ENCODE results near the gene NPIPA5.
"Not testable (repeated sequence)": the region's sequence is repeated elsewhere in the genome, so short reads cannot be mapped to it uniquely, and the experiment has no call there.

Gene NPIPA5

GRCh38 chr16:15378194-15378593 lies at the start of gene NPIPA5:
Gene NPIPA5 (minus strand): TSS chr16:15378294. CDS start chr16:15378294, 0 bp downstream.
- H3K4me3 ChIP-seq (ENCODE audit: low read depth, low read length); DNase-seq (ENCODE audit: low read depth): not testable (repeated sequence)

GRCh38 chr16:15427648-15428239 lies 49.6 kb upstream of the NPIPA5 start:
- no peak overlapping the region for H3K4me3 ChIP-seq (ENCODE audit: low read depth, low read length)
- peak; percentile 51 for DNase-seq (ENCODE audit: low read depth)

- H3K4me3 ChIP-seq (ENCODE audit: low read depth, low read length) = no peak overlapping the region
Measured at GRCh38 chr16:15426796-15427195, 48.7 kb upstream of the NPIPA5 start.

GRCh38 chr16:15425861-15426260 lies 47.8 kb upstream of the NPIPA5 start:
- no peak overlapping the region for H3K4me3 ChIP-seq (ENCODE audit: low read depth, low read length)
- no peak for DNase-seq (ENCODE audit: low read depth)

More at GRCh38 chr16:15426796-15427195, 48.7 kb upstream of the NPIPA5 start:
- DNase-seq (ENCODE audit: low read depth) = no peak

- DNase-seq (ENCODE audit: low read depth) = no peak
- no peak overlapping the region for H3K4me3 ChIP-seq (ENCODE audit: low read depth, low read length)
Measured at GRCh38 chr16:15422222-15422621, 44.1 kb upstream of the NPIPA5 start.

- not testable (repeated sequence) for H3K4me3 ChIP-seq (ENCODE audit: low read depth, low read length); DNase-seq (ENCODE audit: low read depth)
Measured at GRCh38 chr16:15421696-15422095, 43.6 kb upstream of the NPIPA5 start.

- DNase-seq (ENCODE audit: low read depth) = no peak
- H3K4me3 ChIP-seq (ENCODE audit: low read depth, low read length) = no peak overlapping the region
Measured at GRCh38 chr16:15418206-15418605, 40.1 kb upstream of the NPIPA5 start.

GRCh38 chr16:15417197-15417596 lies 39.1 kb upstream of the NPIPA5 start:
- H3K4me3 ChIP-seq (ENCODE audit: low read depth, low read length) = no peak overlapping the region
- no peak for DNase-seq (ENCODE audit: low read depth)

- no peak for DNase-seq (ENCODE audit: low read depth)
Measured at GRCh38 chr16:15415511-15415985, 37.5 kb upstream of the NPIPA5 start.

GRCh38 chr16:15409476-15409875 lies 31.4 kb upstream of the NPIPA5 start:
- not testable (repeated sequence) for H3K4me3 ChIP-seq (ENCODE audit: low read depth, low read length); DNase-seq (ENCODE audit: low read depth)

More at GRCh38 chr16:15415511-15415985, 37.5 kb upstream of the NPIPA5 start:
- no peak overlapping the region for H3K4me3 ChIP-seq (ENCODE audit: low read depth, low read length)

- H3K4me3 ChIP-seq (ENCODE audit: low read depth, low read length); DNase-seq (ENCODE audit: low read depth): not testable (repeated sequence)
Measured at GRCh38 chr16:15407756-15408155, 29.7 kb upstream of the NPIPA5 start.

- DNase-seq (ENCODE audit: low read depth) = no peak
- H3K4me3 ChIP-seq (ENCODE audit: low read depth, low read length) = no peak overlapping the region
Measured at GRCh38 chr16:15404792-15405191, 26.7 kb upstream of the NPIPA5 start.

- H3K4me3 ChIP-seq (ENCODE audit: low read depth, low read length); DNase-seq (ENCODE audit: low read depth): not testable (repeated sequence)
Measured at GRCh38 chr16:15404091-15404490, 26.0 kb upstream of the NPIPA5 start.

GRCh38 chr16:15403392-15403995 lies 25.4 kb upstream of the NPIPA5 start:
- no peak overlapping the region for H3K4me3 ChIP-seq (ENCODE audit: low read depth, low read length)
- no peak for DNase-seq (ENCODE audit: low read depth)

- H3K4me3 ChIP-seq (ENCODE audit: low read depth, low read length) = no peak overlapping the region
- DNase-seq (ENCODE audit: low read depth) = no peak
Measured at GRCh38 chr16:15401972-15402371, 23.9 kb upstream of the NPIPA5 start.

GRCh38 chr16:15400314-15400713 lies 22.2 kb upstream of the NPIPA5 start:
- DNase-seq (ENCODE audit: low read depth); H3K4me3 ChIP-seq (ENCODE audit: low read depth, low read length): not testable (repeated sequence)

GRCh38 chr16:15399317-15399716 lies 21.2 kb upstream of the NPIPA5 start:
- H3K4me3 ChIP-seq (ENCODE audit: low read depth, low read length) = no peak overlapping the region
- DNase-seq (ENCODE audit: low read depth) = no peak

- no peak overlapping the region for H3K4me3 ChIP-seq (ENCODE audit: low read depth, low read length)
- DNase-seq (ENCODE audit: low read depth) = no peak
Measured at GRCh38 chr16:15398618-15399316, 20.7 kb upstream of the NPIPA5 start.

- no peak overlapping the region for H3K4me3 ChIP-seq (ENCODE audit: low read depth, low read length)
- no peak for DNase-seq (ENCODE audit: low read depth)
Measured at GRCh38 chr16:15396948-15397594, 19.0 kb upstream of the NPIPA5 start.

- H3K4me3 ChIP-seq (ENCODE audit: low read depth, low read length); DNase-seq (ENCODE audit: low read depth): not testable (repeated sequence)
Measured at GRCh38 chr16:15396509-15396829, 18.4 kb upstream of the NPIPA5 start.
